RWPE2 (cell line): Measurements from ENCODE around the gene C9orf153.

ENCODE experiments used
- ATAC-seq: fragments of 200-7000 bp; cut with Tn5 transposase; 3 replicates; pipeline ENCODE4 v1.9.1; 2021; ENCODE audit warnings: low read depth
- DNase-seq: peaks from one replicate; pipeline ENCODE4 v3.0.0-alpha.2; 2020; ENCODE audit warnings: low spot score
- H3K27ac ChIP-seq: fragments of 450-650 bp; 2 replicates; pipeline ENCODE4 v1.5.1; 2017; ENCODE audit warnings: mild to moderate bottlenecking; ENCODE audit not compliant: poor library complexity, severe bottlenecking
- H3K27me3 ChIP-seq: fragments of 250-450 bp; sonication (Bioruptor Pico); 2 replicates; pipeline ENCODE4 v1.5.1; 2021; ENCODE audit warnings: mild to moderate bottlenecking, moderate library complexity; ENCODE audit not compliant: insufficient read depth, poor library complexity, severe bottlenecking
- H3K36me3 ChIP-seq: fragments of 250-450 bp; sonication (Bioruptor Pico); 2 replicates; pipeline ENCODE4 v1.5.1; 2020; ENCODE audit warnings: low read depth, mild to moderate bottlenecking, moderate library complexity
- H3K4me1 ChIP-seq: fragments of 250-450 bp; sonication (Bioruptor Pico); 2 replicates; pipeline ENCODE4 v1.5.1; 2021; ENCODE audit warnings: mild to moderate bottlenecking, moderate library complexity; ENCODE audit not compliant: insufficient read depth, poor library complexity, severe bottlenecking
- H3K4me3 ChIP-seq: fragments of 250-450 bp; sonication (Bioruptor Pico); 2 replicates; pipeline ENCODE4 v1.5.1; 2021; ENCODE audit warnings: mild to moderate bottlenecking, moderate library complexity; ENCODE audit not compliant: severe bottlenecking
- H3K9me3 ChIP-seq: fragments of 250-450 bp; sonication (Bioruptor Pico); 2 replicates; pipeline ENCODE4 v1.5.1; 2021; ENCODE audit warnings: mild to moderate bottlenecking, moderate library complexity; ENCODE audit not compliant: severe bottlenecking
- CTCF ChIP-seq: fragments of 450-650 bp; IDR thresholded peaks from one replicate; pipeline ENCODE4 v1.5.1; 2017; ENCODE audit warnings: mild to moderate bottlenecking, moderate library complexity; ENCODE audit not compliant: poor library complexity, severe bottlenecking

Gene C9orf153

GRCh38 chr9:86256653-86257052 is 2.8 kb downstream of the C9orf153 start:
- no peak for TF ChIP-seq CTCF
- Histone ChIP-seq H3K36me3 (no peaks in the 10 kb centered on the region), H3K9me3 (no peaks in the 10 kb centered on the region), H3K27ac (no peak overlapping the region), H3K4me1 (no peaks in the 10 kb centered on the region), H3K27me3 (no peaks in the 10 kb centered on the region), H3K4me3 (no peak overlapping the region)
- DNase-seq = no peak
- ATAC-seq = no peak

- Histone ChIP-seq H3K4me3 (no peak overlapping the region), H3K4me1 (no peaks in the 10 kb centered on the region), H3K9me3 (no peaks in the 10 kb centered on the region), H3K36me3 (no peaks in the 10 kb centered on the region), H3K27ac (no peak overlapping the region), H3K27me3 (no peaks in the 10 kb centered on the region)
- no peak for DNase-seq
- ATAC-seq = no peak
- TF ChIP-seq CTCF = no peak
Measured at GRCh38 chr9:86253577-86253976, 5.9 kb downstream of the C9orf153 start.

GRCh38 chr9:86252870-86253269 is 6.6 kb downstream of the C9orf153 start:
- H3K27me3 ChIP-seq = no peaks in the 10 kb centered on the region
- no peak for ATAC-seq

GRCh38 chr9:86250123-86250522 is 9.3 kb downstream of the C9orf153 start:
- no peak for TF ChIP-seq CTCF
- no peaks in the 10 kb centered on the region for H3K4me1 ChIP-seq
- H3K4me3 ChIP-seq = no peak overlapping the region
- no peaks in the 10 kb centered on the region for H3K9me3 ChIP-seq
- no peak overlapping the region for H3K27ac ChIP-seq
- no peaks in the 10 kb centered on the region for H3K27me3 ChIP-seq
- ATAC-seq (no peak), DNase-seq (no peak)
- H3K36me3 ChIP-seq = no peaks in the 10 kb centered on the region

More at GRCh38 chr9:86252870-86253269, 6.6 kb downstream of the C9orf153 start:
- no peak for TF ChIP-seq CTCF
- no peak overlapping the region for H3K27ac ChIP-seq
- H3K4me3 ChIP-seq = no peak overlapping the region
- no peaks in the 10 kb centered on the region for H3K36me3 ChIP-seq
- no peaks in the 10 kb centered on the region for H3K4me1 ChIP-seq
- no peak for DNase-seq
- H3K9me3 ChIP-seq = no peaks in the 10 kb centered on the region

- TF ChIP-seq CTCF = no peak
Measured at GRCh38 chr9:86248746-86249145, 10.7 kb downstream of the C9orf153 start.

More at GRCh38 chr9:86248746-86249145, 10.7 kb downstream of the C9orf153 start:
- H3K4me1 ChIP-seq = no peaks in the 10 kb centered on the region
- no peaks in the 10 kb centered on the region for H3K27me3 ChIP-seq
- no peak for ATAC-seq
- no peak overlapping the region for H3K4me3 ChIP-seq
- H3K27ac ChIP-seq = no peak overlapping the region
- no peaks in the 10 kb centered on the region for H3K36me3 ChIP-seq
- DNase-seq = no peak
- H3K9me3 ChIP-seq = no peaks in the 10 kb centered on the region
